GM06990 (cell line): ENCODE data around the gene USP47.

ENCODE experiments used
- DNase-seq: peaks from one replicate; pipeline ENCODE4 v3.0.0-alpha.2; 2011; ENCODE audit not compliant: insufficient read length; ENCODE audit errors: extremely low read depth
- H3K27me3 ChIP-seq: replicated peaks from 2 replicates; pipeline ENCODE4 v1.6.0; 2011; ENCODE audit warnings: low read length; ENCODE audit not compliant: control insufficient read depth, insufficient read depth
- H3K36me3 ChIP-seq: 2 replicates; pipeline ENCODE4 v1.5.1; 2011; ENCODE audit warnings: low read length; ENCODE audit not compliant: control insufficient read depth, insufficient read depth
- H3K4me3 ChIP-seq: replicated peaks from 2 replicates; pipeline ENCODE4 v1.5.1; 2011; ENCODE audit warnings: low read depth, mild to moderate bottlenecking, control low read depth, low read length
- TF ChIP-seq, protein P1 (sequence below): IDR thresholded peaks from 2 replicates; pipeline ENCODE4 v1.5.1; 2011; ENCODE audit warnings: low read length, control low read depth, mild to moderate bottlenecking, inconsistent platforms; ENCODE audit not compliant: insufficient read depth, poor library complexity, severe bottlenecking

USP47 gene

DNA sequence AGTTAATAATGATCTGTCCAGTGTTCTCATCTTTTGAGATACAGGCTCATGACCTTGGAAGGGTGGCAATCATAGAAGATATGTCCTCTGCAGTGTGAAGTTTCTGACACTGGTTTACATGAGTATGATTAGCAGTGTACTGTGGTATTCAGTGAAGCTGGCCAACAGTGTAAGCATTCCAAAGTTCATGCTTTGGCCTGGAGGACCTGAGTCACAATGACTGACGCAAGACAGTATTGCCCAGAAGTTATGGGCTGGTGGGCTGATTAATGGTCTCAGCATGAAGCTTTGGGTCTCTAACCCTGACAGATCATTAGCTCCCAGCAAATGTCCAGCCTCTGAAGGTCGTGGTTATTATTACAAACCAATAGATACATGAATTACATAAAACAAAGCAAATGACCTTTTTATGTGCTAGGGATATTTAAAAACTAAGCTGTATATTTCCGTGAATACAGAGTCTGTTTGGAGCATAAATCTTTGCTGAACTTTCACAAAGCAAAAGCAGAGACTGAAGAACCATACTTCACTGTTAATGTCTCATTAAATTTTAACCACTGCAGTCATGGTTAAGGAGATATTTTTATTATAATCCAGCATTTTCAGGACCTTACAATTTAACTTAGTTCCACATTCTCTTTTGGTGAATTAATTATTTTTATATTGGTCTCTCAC is 28.3 kb upstream of the USP47 start:
- Histone ChIP-seq H3K27me3 (no peaks in the 10 kb centered on the region), H3K36me3 (no peaks in the 10 kb centered on the region), H3K4me3 (no peak overlapping the region)
- TF ChIP-seq, protein P1, sequence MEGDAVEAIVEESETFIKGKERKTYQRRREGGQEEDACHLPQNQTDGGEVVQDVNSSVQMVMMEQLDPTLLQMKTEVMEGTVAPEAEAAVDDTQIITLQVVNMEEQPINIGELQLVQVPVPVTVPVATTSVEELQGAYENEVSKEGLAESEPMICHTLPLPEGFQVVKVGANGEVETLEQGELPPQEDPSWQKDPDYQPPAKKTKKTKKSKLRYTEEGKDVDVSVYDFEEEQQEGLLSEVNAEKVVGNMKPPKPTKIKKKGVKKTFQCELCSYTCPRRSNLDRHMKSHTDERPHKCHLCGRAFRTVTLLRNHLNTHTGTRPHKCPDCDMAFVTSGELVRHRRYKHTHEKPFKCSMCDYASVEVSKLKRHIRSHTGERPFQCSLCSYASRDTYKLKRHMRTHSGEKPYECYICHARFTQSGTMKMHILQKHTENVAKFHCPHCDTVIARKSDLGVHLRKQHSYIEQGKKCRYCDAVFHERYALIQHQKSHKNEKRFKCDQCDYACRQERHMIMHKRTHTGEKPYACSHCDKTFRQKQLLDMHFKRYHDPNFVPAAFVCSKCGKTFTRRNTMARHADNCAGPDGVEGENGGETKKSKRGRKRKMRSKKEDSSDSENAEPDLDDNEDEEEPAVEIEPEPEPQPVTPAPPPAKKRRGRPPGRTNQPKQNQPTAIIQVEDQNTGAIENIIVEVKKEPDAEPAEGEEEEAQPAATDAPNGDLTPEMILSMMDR, result no peak
- no peak for DNase-seq

DNA sequence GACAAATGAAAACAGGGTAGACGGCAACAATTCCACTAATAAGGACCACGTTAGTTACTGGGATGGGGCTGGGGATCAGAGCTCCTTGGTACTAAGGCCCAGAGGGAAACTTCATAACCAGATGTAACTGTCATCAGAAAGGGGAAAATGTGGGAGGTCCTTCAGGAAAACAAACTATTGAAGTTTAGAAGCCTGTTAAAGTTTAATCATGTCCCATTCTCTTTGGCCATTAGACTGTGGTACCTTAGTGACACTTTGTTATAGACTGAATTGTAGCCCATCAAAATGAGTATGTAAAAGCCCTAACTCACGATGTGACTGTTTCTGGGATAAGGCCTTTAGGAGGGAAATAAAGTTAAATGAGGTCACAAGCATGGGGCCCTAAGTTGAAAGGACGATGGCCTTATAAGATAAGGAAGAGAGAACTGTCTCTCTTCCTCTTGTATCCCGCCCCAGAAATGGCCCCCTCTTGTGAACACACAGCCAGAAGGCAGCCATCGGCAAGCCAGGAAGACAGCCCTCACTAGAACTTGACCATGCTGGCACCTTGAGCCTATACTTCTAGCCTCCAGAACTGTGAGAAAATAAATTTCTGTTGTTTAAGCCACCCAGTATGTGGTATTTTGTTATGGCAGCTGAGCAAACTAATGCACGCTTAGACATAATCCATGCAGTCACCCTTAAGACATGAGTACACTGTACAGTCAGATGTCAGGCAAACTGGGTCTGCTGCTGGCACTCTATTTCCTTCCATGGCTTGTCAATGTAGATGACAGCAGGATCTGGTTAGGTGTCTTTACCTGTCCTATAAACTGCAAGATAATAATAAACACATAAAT is 26.9 kb upstream of the USP47 start:
- no peak for DNase-seq
- TF ChIP-seq, protein P1, result no peak
- H3K27me3 ChIP-seq, result no peaks in the 10 kb centered on the region
- H3K36me3 ChIP-seq, result no peaks in the 10 kb centered on the region
- H3K4me3 ChIP-seq, result no peak overlapping the region

DNA sequence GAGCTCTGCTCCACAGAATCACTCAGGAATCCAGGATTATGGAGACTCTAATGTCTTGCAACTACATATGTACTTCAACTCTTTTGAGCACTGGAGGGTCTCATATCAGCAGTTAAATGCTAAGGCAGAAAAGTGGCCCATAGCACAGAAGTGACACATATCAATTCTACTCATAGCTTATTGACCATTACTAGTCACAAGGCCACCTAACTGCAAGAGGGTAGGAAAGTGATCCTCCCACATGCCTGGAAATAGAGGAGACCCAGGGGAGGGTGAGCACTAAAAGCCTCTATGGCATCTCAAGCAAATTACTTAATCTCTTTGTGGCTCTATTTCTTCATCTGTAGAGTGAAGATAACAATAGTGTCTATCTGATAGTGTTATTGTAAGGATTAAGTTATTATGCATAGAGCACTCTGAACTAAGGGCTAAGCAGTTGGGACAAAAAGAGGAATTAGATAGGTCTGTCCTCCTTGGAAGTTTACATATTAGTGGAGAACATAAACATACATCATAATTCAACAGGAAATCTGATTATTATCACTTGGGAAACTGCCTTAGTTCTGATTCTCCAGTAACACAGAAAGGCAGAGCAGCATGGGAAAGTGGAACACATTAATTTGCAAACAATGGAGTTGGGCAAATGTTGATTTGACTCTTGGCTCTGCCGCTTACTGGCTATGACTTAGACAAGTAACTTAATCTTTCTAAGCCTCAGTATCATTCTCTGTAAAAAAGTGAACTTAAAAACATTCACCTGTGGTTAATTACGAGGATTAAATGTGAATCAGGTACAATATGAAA is 25.1 kb upstream of the USP47 start:
- H3K4me3 ChIP-seq, result no peak overlapping the region
- no peak for DNase-seq
- TF ChIP-seq, protein P1, result no peak
- H3K36me3 ChIP-seq, result no peaks in the 10 kb centered on the region
- H3K27me3 ChIP-seq, result no peaks in the 10 kb centered on the region

DNA sequence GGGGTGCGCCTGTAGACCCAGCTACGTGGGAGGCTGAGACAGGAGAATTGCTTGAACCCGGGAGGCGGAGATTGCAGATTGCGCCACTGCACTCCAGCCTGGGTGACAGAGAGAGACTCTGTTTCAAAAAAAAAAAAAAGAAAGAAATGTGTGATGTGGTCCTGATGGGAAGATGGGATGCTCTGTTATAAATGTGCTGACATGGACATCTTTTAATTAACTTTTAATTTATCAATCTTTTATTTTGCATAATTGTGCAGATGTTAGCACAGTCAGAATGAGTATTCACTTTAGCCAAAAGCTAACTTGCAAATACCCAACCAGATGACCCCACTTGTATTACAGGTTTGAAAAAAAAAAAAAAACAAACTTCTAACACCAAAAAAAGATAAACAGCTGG is 23.8 kb upstream of the USP47 start:
- DNase-seq, result no peak
- Histone ChIP-seq H3K36me3 (no peaks in the 10 kb centered on the region), H3K27me3 (no peaks in the 10 kb centered on the region), H3K4me3 (no peak overlapping the region)
- TF ChIP-seq, protein P1, result no peak

DNA sequence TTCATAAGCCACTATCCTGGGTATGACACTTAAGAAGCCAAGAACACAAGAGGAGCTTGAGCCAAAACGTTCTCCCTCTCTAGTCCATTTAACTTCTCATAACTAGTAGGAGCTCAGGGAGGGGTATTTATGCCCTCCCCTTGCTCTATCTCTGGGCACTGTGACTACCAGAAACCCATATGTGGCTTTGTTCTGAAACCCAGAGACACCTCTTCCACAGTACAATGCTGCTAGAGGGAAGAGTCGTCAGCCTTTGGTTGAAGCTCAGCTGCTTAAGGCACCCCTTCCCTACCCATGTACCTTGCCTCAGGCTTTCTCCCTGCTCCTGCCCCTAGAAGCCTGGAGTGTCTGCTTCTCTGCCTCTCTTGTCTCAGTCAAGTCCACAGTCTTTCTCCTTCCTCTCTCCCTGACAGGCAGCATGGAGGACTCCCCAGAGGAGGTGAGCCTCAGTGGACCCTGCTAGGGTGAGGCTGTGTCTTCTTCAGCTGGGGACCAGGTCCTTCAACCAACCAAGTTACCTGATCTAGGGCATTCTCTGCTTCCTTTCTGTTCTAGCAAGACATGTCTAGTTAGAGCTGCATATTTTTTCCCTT is 23.1 kb upstream of the USP47 start:
- H3K27me3 ChIP-seq, result no peaks in the 10 kb centered on the region
- no peak for DNase-seq
- TF ChIP-seq, protein P1, result no peak
- H3K36me3 ChIP-seq, result no peaks in the 10 kb centered on the region
- no peak overlapping the region for H3K4me3 ChIP-seq
